Measurements from ENCODE around the gene PIK3C2G.

Gene PIK3C2G

GRCh38 chr12:18400186-18400585, 138.9 kb downstream of the PIK3C2G start:
- Mint-ChIP-seq H3K36me3 (ENCODE audit: low read depth) (no peaks in the 10 kb centered on the region), H3K4me3 (no peak overlapping the region), H3K4me1 (ENCODE audit: low read depth) (no peaks in the 10 kb centered on the region), H3K27me3 (no peaks in the 10 kb centered on the region), H3K27ac (no peak overlapping the region), H3K9me3 (peaks cover 14% of the 10 kb centered on the region)

DNA sequence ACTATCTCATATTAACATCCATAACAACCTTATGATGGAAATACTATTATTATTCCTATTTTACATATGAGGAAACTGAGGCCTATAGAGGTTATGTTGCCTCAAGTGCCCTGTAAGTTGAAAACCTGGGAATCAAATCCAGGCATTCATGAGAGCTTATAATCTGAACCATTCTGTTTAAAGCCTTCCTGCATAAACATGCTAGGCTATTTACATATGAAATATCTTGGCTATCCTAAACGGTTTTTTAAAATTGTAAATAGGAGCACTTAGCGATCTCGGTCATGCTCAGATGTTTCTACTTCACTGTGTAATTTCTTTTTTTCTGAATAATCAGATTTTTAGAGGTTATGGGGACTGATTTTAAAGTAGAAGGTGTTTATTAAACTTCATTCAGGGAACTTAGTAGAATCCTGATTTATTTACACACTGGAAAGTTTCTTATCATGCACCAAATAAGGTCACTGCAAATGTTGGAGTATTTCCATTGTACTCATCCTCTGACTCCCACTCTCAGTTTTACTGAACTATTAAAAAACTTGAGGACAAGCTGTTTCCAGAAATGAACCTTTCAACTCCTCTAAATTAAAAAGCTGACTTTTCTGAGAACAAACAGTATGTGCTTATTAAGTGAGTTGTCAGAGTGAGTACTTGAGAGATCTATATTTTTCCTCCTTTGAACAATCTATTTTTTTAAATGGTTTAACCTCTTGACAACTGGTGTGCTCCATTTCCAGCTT, 141.7 kb downstream of the PIK3C2G start:
- no peaks in the 10 kb centered on the region for H3K4me1 Mint-ChIP-seq (ENCODE audit: low read depth)
- H3K27ac Mint-ChIP-seq, result no peak overlapping the region
- peaks cover 28% of the 10 kb centered on the region for H3K9me3 Mint-ChIP-seq
- H3K27me3 Mint-ChIP-seq, result no peaks in the 10 kb centered on the region
- no peaks in the 10 kb centered on the region for H3K36me3 Mint-ChIP-seq (ENCODE audit: low read depth)
- no peak overlapping the region for H3K4me3 Mint-ChIP-seq

GRCh38 chr12:18411453-18411852, 150.1 kb downstream of the PIK3C2G start:
- Mint-ChIP-seq H3K27ac (no peak overlapping the region), H3K27me3 (no peaks in the 10 kb centered on the region), H3K4me3 (no peak overlapping the region), H3K36me3 (ENCODE audit: low read depth) (no peaks in the 10 kb centered on the region), H3K4me1 (ENCODE audit: low read depth) (no peaks in the 10 kb centered on the region), H3K9me3 (peaks cover 13% of the 10 kb centered on the region)

DNA sequence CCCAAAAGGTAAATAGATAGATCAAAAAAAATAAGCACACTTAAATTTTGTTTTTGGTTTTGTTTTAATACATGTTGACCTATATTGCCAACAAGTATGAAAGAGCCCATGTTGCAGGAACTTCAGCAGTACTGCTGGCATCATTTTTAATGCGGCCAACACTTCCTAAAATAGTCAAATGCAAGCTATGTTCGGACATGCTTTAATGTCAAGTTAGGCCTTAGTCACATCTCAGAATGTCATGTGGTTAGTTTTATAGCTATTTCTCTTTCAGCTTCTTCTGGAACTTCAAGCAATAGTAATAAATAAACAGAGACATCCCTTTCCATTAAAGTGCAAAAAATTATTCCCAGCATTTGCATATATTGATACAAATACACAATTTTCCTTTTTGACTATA, 153.4 kb downstream of the PIK3C2G start:
- H3K4me1 Mint-ChIP-seq (ENCODE audit: low read depth), result no peaks in the 10 kb centered on the region

DNA sequence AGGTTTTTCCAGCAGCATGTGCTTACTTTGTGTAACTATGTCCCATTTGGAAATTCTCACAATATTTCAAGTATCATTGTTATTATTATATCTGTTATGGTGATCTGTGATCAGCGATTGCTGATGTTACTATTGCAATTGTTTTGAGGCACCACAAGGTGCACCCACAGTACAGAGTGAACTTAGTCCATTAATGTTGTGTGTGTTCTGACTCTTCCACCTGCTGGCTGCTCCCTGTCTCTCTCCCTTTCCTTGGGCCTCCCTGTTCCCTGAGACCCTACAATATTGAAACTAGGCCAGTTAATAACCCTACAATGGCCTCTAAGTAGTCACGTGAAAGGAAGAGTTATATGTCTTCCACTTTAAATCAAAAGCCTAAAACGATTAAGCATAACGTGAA, 153.9 kb downstream of the PIK3C2G start:
- Mint-ChIP-seq H3K4me3 (no peak overlapping the region), H3K27me3 (no peaks in the 10 kb centered on the region), H3K27ac (no peak overlapping the region)

More for the DNA sequence above, 153.4 kb downstream of the PIK3C2G start:
- Mint-ChIP-seq H3K4me3 (no peak overlapping the region), H3K9me3 (peaks cover 9% of the 10 kb centered on the region), H3K27me3 (no peaks in the 10 kb centered on the region), H3K27ac (no peak overlapping the region), H3K36me3 (ENCODE audit: low read depth) (no peaks in the 10 kb centered on the region)

GRCh38 chr12:18416412-18416811, 155.1 kb downstream of the PIK3C2G start:
- H3K27me3 Mint-ChIP-seq, result no peaks in the 10 kb centered on the region
- no peak overlapping the region for H3K4me3 Mint-ChIP-seq
- H3K4me1 Mint-ChIP-seq (ENCODE audit: low read depth), result no peaks in the 10 kb centered on the region
- H3K27ac Mint-ChIP-seq, result no peak overlapping the region
- no peaks in the 10 kb centered on the region for H3K36me3 Mint-ChIP-seq (ENCODE audit: low read depth)
- H3K9me3 Mint-ChIP-seq, result peaks cover 7% of the 10 kb centered on the region

More for the DNA sequence above, 153.9 kb downstream of the PIK3C2G start:
- H3K9me3 Mint-ChIP-seq, result peaks cover 7% of the 10 kb centered on the region
- no peaks in the 10 kb centered on the region for H3K36me3 Mint-ChIP-seq (ENCODE audit: low read depth)
- no peaks in the 10 kb centered on the region for H3K4me1 Mint-ChIP-seq (ENCODE audit: low read depth)

DNA sequence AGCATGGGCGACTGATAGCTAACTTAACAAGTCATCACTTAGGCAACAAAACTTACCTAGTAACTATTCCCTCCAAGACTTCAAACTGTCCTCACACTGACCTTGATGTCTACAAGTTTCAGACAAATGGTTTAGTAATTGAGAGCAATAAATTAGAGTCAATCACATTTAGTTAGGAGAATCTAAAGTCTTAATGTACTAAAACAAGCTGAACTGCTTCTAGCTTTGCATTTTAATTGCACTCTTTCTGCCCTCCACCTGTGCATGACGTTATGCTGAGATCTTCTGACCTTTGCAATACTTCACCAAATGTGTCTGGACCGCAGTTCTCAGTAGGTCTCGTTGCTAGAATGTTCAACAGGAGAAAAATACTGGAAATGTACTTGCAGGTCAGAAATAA, 158.0 kb downstream of the PIK3C2G start:
- Mint-ChIP-seq H3K27ac (no peak overlapping the region), H3K4me3 (no peak overlapping the region), H3K9me3 (peaks cover 3% of the 10 kb centered on the region), H3K27me3 (no peaks in the 10 kb centered on the region), H3K36me3 (ENCODE audit: low read depth) (no peaks in the 10 kb centered on the region), H3K4me1 (ENCODE audit: low read depth) (no peaks in the 10 kb centered on the region)

DNA sequence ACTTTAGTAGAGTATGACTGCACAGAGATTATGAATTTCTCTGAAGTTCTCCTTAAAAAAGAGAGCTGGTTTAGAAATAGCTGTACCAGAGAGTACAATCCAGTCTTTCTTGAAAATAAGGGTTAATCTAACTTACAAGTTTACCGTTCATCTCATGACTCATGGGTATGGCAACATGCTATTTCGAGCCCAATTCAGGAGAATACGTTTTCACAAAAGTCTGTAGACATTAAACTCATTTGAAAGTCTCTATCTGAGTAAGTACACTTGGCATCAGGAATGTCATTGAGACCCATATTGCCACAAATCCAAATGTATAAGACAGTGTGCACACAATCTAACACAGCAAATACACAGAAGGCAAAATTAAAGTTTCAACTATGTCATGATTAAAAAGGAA, 160.5 kb downstream of the PIK3C2G start:
- Mint-ChIP-seq H3K9me3 (peaks cover 6% of the 10 kb centered on the region), H3K27me3 (no peaks in the 10 kb centered on the region), H3K4me3 (no peak overlapping the region), H3K27ac (no peak overlapping the region), H3K4me1 (ENCODE audit: low read depth) (no peaks in the 10 kb centered on the region), H3K36me3 (ENCODE audit: low read depth) (no peaks in the 10 kb centered on the region)

DNA sequence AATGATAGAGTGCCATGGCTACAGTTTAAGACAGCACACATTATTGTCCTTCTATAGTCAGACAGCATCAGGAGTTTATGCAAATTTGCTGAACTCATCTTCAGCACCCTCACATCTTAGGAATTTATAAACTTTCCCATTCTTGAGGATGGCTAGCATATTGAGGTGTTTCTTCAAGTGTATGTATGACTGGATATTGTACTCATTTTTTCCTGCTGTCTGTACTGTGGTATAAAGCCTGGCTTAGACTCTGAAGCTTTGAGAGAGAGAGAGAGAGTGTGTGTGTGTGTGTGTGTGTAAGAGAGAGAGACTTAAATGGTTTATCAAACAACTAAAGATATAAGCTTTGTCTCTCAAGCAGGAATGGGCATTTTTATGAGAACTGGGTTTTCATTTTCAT, 161.6 kb downstream of the PIK3C2G start:
- Mint-ChIP-seq H3K27me3 (no peaks in the 10 kb centered on the region), H3K9me3 (peaks cover 4% of the 10 kb centered on the region), H3K4me3 (no peak overlapping the region), H3K4me1 (ENCODE audit: low read depth) (no peaks in the 10 kb centered on the region), H3K27ac (no peak overlapping the region), H3K36me3 (ENCODE audit: low read depth) (no peaks in the 10 kb centered on the region)

DNA sequence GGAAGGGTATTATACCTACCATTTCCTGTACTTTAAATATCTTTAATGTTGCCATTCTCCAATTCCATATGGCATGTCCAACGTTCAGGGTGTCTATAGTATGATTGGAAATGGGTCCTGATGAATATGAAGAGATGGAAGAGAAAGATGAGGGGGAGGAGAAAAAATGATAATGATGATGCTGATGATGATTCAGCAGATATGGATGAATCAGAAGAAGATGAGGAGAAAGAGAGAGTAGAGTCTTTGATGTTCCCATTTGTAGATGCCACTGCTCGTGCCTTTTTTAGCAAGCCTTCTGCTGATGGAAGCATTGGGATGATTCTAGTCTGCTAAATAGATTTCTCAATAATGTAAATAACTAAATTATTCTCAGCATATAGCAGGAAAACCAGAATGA, 163.5 kb downstream of the PIK3C2G start:
- H3K9me3 Mint-ChIP-seq, result peaks cover 4% of the 10 kb centered on the region
- no peaks in the 10 kb centered on the region for H3K36me3 Mint-ChIP-seq (ENCODE audit: low read depth)
- H3K27me3 Mint-ChIP-seq, result no peaks in the 10 kb centered on the region
- no peak overlapping the region for H3K4me3 Mint-ChIP-seq
- H3K4me1 Mint-ChIP-seq (ENCODE audit: low read depth), result no peaks in the 10 kb centered on the region
- no peak overlapping the region for H3K27ac Mint-ChIP-seq

- Mint-ChIP-seq H3K9me3 (peaks cover 4% of the 10 kb centered on the region), H3K27ac (no peak overlapping the region), H3K36me3 (ENCODE audit: low read depth) (no peaks in the 10 kb centered on the region), H3K27me3 (no peaks in the 10 kb centered on the region), H3K4me1 (ENCODE audit: low read depth) (no peaks in the 10 kb centered on the region), H3K4me3 (no peak overlapping the region)
Measured at GRCh38 chr12:18427520-18427919, 166.2 kb downstream of the PIK3C2G start.

- Mint-ChIP-seq H3K36me3 (ENCODE audit: low read depth) (no peaks in the 10 kb centered on the region), H3K27me3 (no peaks in the 10 kb centered on the region), H3K4me1 (ENCODE audit: low read depth) (no peaks in the 10 kb centered on the region), H3K4me3 (no peak overlapping the region), H3K9me3 (peaks cover 4% of the 10 kb centered on the region), H3K27ac (no peak overlapping the region)
Measured at GRCh38 chr12:18428416-18428815, 167.1 kb downstream of the PIK3C2G start.

- Mint-ChIP-seq H3K9me3 (peaks cover 4% of the 10 kb centered on the region), H3K27ac (no peak overlapping the region), H3K4me3 (no peak overlapping the region), H3K27me3 (no peaks in the 10 kb centered on the region), H3K4me1 (ENCODE audit: low read depth) (no peaks in the 10 kb centered on the region), H3K36me3 (ENCODE audit: low read depth) (no peaks in the 10 kb centered on the region)
Measured at GRCh38 chr12:18429366-18429765, 168.0 kb downstream of the PIK3C2G start.

DNA sequence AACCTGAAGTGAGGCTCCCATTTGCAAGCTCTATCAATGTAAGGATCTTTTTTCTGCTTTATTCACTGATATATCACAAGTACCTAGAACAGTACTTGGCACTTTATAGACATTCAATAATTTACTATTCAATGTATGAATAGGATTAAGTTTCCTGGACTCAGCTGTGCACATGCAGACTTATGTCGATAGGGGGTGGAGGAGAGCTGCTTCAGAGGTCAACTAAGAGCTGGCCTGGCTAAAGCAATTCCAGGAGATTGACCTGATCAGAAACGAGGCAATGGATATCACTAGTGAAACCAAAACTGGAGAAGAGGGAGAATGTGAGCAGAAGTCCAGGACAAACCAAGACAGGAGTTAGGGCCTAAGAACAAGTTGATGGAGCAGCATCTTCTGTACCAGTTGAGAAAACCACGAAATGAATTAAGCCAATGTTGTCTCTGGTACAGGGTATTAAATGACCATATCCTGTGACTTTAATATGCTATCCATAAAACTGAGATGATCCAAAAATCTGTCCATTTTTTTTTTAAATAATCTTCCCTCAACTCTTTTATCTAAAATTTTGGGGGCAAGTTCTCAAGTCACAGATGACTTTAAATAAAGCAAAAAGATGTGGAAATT, 169.2 kb downstream of the PIK3C2G start:
- H3K36me3 Mint-ChIP-seq (ENCODE audit: low read depth), result no peaks in the 10 kb centered on the region
- H3K4me3 Mint-ChIP-seq, result no peak overlapping the region
- no peak overlapping the region for H3K27ac Mint-ChIP-seq
- peaks cover 3% of the 10 kb centered on the region for H3K9me3 Mint-ChIP-seq
- no peaks in the 10 kb centered on the region for H3K27me3 Mint-ChIP-seq
- no peaks in the 10 kb centered on the region for H3K4me1 Mint-ChIP-seq (ENCODE audit: low read depth)

DNA sequence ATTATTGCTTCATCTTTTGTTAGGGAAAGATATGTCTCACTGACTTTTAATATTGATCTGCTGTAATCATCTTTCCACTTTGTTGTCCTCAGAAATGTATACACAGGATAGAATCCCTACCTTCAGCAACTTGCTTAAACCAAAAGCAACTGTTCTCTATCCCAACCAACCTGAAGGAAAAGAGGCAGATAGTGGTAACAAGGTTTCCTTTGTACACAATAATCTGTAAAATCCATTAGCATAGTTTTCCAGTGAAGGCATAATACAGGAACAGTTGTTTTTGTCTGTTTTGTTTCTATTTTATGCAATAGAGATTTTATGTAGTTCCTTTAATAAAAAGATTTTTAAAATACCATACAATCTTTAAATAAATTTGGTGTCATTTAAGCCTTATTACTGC, 170.5 kb downstream of the PIK3C2G start:
- Mint-ChIP-seq H3K36me3 (ENCODE audit: low read depth) (no peaks in the 10 kb centered on the region), H3K4me1 (ENCODE audit: low read depth) (no peaks in the 10 kb centered on the region), H3K4me3 (no peak overlapping the region), H3K27ac (no peak overlapping the region), H3K27me3 (no peaks in the 10 kb centered on the region), H3K9me3 (peaks cover 3% of the 10 kb centered on the region)

GRCh38 chr12:18432206-18432605, 170.9 kb downstream of the PIK3C2G start:
- Mint-ChIP-seq H3K27ac (no peak overlapping the region), H3K4me3 (no peak overlapping the region), H3K9me3 (peaks cover 3% of the 10 kb centered on the region), H3K4me1 (ENCODE audit: low read depth) (no peaks in the 10 kb centered on the region), H3K36me3 (ENCODE audit: low read depth) (no peaks in the 10 kb centered on the region), H3K27me3 (no peaks in the 10 kb centered on the region)

All from stimulated activated naive CD8-positive, alpha-beta T cell treated with anti-CD3 and anti-CD28 coated beads, Interleukin-15, Interleukin-2, amounts not matched to agents 100 ng/mL and 50 ng/mL, for 24 hours (primary cell).